Thoracic aorta (tissue), 2 donors: ENCODE measurements around the gene OR52B2. TPM values are rescaled to one million over a fixed set of nuclear protein-coding genes. Genes with fewer than 3 reads are reported as not detected.

Source experiments
- ATAC-seq: fragments of 150-250 bp; one replicate; pipeline ENCODE4 v1.8.0; 2017; ENCODE audit warnings: low read depth; ENCODE audit not compliant: insufficient number of reproducible peaks, low FRiP score
- DNase-seq: peaks from one replicate; pipeline ENCODE4 v3.0.0-alpha.2; 2020; ENCODE audit warnings: low spot score
- H3K27ac ChIP-seq, 2 donors: fragments of 200-600 bp; sonication (generic); 1 replicate in 1 of 2; 2 replicates in 1 of 2; pipeline ENCODE4 v1.5.1; 2016; ENCODE audit warnings: mild to moderate bottlenecking in 2 of 2, moderate library complexity in 2 of 2
- H3K27me3 ChIP-seq: fragments of 200-600 bp; sonication (generic); replicated peaks from 2 replicates; pipeline ENCODE4 v1.6.0; 2016; ENCODE audit warnings: mild to moderate bottlenecking; ENCODE audit not compliant: insufficient read depth
- H3K36me3 ChIP-seq: fragments of 200-600 bp; sonication (generic); one replicate; pipeline ENCODE4 v1.5.1; 2016
- H3K4me1 ChIP-seq, 2 donors: fragments of 200-600 bp; sonication (generic); 1 replicate in 1 of 2; 2 replicates in 1 of 2; pipeline versions ENCODE4 v1.5.1 to v1.6.0; 2016; ENCODE audit warnings: low read depth in 2 of 2, mild to moderate bottlenecking in 1 of 2; ENCODE audit not compliant: control insufficient read depth in 1 of 2
- H3K4me3 ChIP-seq: fragments of 200-600 bp; sonication (generic); 2 replicates; pipeline ENCODE4 v1.5.1; 2016; ENCODE audit warnings: mild to moderate bottlenecking
- H3K9me3 ChIP-seq: fragments of 200-600 bp; sonication (generic); 2 replicates; pipeline ENCODE4 v1.5.1; 2016
- total RNA-seq, 2 donors: library from RNA; depleted of rRNA; stranded (reverse); fragments of >200 nt; gene quantifications; one replicate each; pipeline versions ENCODE4 v1.1.0 to v1.2.3, GENCODE V29; 2016
- TF ChIP-seq, protein P1 (sequence below): fragments of 200-600 bp; sonication (generic); IDR thresholded peaks from one replicate; pipeline ENCODE4 v1.5.1; 2019; ENCODE audit warnings: antibody characterized with exemption

The OR52B2 gene
- total RNA-seq, 2 donors from 2014 or later, result not detected

DNA sequence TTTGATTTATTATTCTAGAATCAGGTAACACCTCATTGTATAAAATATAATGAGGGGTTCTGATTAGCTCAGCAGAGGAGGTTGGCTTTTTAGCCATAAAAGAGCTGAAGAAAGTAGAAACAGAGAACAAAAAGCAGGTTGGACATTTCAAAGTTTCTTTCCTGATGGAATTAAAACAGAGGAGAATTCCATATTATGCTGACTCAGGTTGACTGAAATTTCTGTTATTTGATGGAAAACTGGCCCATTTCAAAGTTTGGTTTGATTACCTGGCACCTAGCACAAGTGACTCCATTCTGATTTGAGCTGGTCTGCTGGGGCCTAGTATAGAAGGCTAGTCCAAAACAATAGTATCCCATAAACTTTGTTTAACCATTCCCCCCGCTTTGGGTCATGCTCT, 37.7 kb downstream of the OR52B2 start:
- DNase-seq (no peak), ATAC-seq (no peak)
- no peaks in the 10 kb centered on the region for H3K27me3 ChIP-seq
- TF ChIP-seq, protein P1, sequence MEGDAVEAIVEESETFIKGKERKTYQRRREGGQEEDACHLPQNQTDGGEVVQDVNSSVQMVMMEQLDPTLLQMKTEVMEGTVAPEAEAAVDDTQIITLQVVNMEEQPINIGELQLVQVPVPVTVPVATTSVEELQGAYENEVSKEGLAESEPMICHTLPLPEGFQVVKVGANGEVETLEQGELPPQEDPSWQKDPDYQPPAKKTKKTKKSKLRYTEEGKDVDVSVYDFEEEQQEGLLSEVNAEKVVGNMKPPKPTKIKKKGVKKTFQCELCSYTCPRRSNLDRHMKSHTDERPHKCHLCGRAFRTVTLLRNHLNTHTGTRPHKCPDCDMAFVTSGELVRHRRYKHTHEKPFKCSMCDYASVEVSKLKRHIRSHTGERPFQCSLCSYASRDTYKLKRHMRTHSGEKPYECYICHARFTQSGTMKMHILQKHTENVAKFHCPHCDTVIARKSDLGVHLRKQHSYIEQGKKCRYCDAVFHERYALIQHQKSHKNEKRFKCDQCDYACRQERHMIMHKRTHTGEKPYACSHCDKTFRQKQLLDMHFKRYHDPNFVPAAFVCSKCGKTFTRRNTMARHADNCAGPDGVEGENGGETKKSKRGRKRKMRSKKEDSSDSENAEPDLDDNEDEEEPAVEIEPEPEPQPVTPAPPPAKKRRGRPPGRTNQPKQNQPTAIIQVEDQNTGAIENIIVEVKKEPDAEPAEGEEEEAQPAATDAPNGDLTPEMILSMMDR, result no peak
- no peak overlapping the region for H3K27ac ChIP-seq
- no peaks in the 10 kb centered on the region for H3K9me3 ChIP-seq
- H3K4me1 ChIP-seq, result no peaks in the 10 kb centered on the region
- no peak overlapping the region for H3K4me3 ChIP-seq
- H3K36me3 ChIP-seq, result no peaks in the 10 kb centered on the region

DNA sequence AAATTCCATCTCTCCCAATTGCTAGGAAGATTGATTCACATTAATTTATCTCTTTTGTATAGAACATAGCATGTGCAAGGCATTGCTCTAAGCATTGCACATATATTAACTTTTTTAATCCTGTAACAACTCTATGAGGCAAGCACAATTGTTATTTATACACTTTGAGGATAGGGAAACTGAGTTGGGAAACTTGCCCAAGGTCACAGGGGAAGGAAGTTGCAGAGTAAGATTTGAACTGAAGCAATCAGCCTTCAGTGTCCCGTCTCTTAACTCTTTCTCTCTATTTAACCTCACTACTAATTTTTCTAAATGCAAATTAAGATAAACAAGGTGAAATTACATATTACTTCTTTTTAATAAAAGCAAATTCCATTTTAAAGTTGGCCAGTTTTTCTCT, 40.5 kb downstream of the OR52B2 start:
- ATAC-seq (no peak), DNase-seq (no peak)
- no peaks in the 10 kb centered on the region for H3K9me3 ChIP-seq

DNA sequence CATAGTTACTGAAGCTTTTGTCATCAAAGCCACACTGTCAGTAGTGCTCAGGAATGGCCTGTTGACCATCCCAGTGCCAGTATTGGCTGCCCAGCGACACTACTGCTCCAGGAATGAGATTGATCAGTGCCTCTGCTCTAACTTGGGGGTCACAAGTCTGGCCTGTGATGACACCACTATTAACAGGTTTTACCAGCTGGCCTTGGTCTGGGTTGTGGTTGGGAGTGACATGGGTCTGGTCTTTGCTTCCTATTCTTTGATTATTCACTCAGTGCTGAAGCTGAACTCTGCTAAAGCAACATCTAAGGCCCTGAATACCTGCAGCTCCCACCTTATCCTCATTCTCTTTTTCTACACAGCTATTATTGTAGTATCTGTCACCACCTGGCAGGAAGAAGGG, 41.1 kb downstream of the OR52B2 start:
- no peak overlapping the region for H3K27ac ChIP-seq
- no peak overlapping the region for H3K4me3 ChIP-seq
- no peaks in the 10 kb centered on the region for H3K36me3 ChIP-seq
- H3K4me1 ChIP-seq, result no peaks in the 10 kb centered on the region
- no peaks in the 10 kb centered on the region for H3K27me3 ChIP-seq
- no peaks in the 10 kb centered on the region for H3K9me3 ChIP-seq
- TF ChIP-seq, protein P1, result no peak
- DNase-seq (no peak), ATAC-seq (no peak)

More for the DNA sequence above, 40.5 kb downstream of the OR52B2 start:
- H3K4me1 ChIP-seq, result no peaks in the 10 kb centered on the region
- H3K27me3 ChIP-seq, result no peaks in the 10 kb centered on the region
- H3K27ac ChIP-seq, result no peak overlapping the region
- no peak overlapping the region for H3K4me3 ChIP-seq
- no peaks in the 10 kb centered on the region for H3K36me3 ChIP-seq
- TF ChIP-seq, protein P1, result no peak

DNA sequence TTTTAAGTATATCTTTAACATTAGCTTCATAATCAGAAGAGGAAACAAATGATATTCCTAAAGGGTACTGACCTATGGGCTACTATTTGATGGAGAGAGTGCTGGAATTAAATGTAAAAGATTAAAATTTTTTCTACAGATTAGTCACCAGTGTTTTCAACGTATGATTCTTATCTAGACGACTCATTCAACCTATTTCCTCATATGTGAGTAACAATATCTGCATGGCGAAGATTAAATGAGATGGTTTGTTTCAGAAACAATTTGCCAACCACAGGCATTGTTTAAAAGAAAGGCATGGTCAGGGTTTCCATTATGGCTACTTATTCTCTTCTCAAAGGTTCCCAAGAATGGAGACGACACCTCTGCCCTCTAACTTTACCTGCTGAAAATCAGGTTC, 42.2 kb downstream of the OR52B2 start:
- DNase-seq, result no peak
- Histone ChIP-seq H3K9me3 (no peaks in the 10 kb centered on the region), H3K27ac (no peak overlapping the region), H3K27me3 (no peaks in the 10 kb centered on the region), H3K4me1 (no peaks in the 10 kb centered on the region), H3K4me3 (no peak overlapping the region), H3K36me3 (no peaks in the 10 kb centered on the region)
- TF ChIP-seq, protein P1, result no peak
- ATAC-seq, result no peak

DNA sequence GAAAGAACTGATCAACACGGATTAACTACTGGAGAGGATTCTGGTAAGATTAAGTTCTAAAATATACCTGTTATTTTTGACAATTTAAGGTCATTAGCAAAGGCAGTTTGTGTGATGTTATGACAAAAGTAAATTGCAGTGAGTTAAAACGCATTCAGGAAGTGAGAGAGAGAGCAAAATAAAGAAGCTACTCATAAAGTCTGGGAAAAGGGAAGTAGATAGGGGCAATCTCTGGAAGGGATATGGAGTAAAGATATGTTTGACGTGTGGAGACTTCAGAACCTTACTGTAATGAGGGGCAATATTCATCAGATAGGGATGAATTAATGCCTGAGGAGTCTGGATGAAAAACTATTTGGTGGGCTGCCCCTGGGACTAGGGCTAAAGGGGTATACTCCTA, 45.9 kb downstream of the OR52B2 start:
- TF ChIP-seq, protein P1, result no peak
- no peaks in the 10 kb centered on the region for H3K27me3 ChIP-seq
- no peaks in the 10 kb centered on the region for H3K4me1 ChIP-seq
- H3K36me3 ChIP-seq, result no peaks in the 10 kb centered on the region
- H3K27ac ChIP-seq, result no peak overlapping the region
- DNase-seq (no peak), ATAC-seq (no peak)
- no peak overlapping the region for H3K4me3 ChIP-seq
- H3K9me3 ChIP-seq, result no peaks in the 10 kb centered on the region

Other genes starting within 250 kb of the OR52B2 start
- gene OR56A3, start 228.1 kb downstream of the OR52B2 start, total RNA-seq, result not detected
- gene OR56A5, start 201.8 kb downstream of the OR52B2 start, total RNA-seq, result not detected
- not detected for gene OR52L1, start 183.3 kb downstream of the OR52B2 start, total RNA-seq
- gene OR56A4, start 163.4 kb downstream of the OR52B2 start, total RNA-seq, result not detected
- not detected for gene OR56A1, start 139.6 kb downstream of the OR52B2 start, total RNA-seq
- gene OR56B4, start 62.6 kb downstream of the OR52B2 start, total RNA-seq, result not detected
- gene OR52W1, start 28.9 kb upstream of the OR52B2 start, total RNA-seq, result not detected
- not detected for gene C11orf42, start 35.2 kb upstream of the OR52B2 start, total RNA-seq
- 10 to 100 TPM; 53.4 to 63.2 TPM for gene FHIP1B, start 64.3 kb upstream of the OR52B2 start, total RNA-seq
- gene CNGA4, start 68.8 kb upstream of the OR52B2 start, total RNA-seq, result not detected
- not detected for gene CCKBR, start 89.5 kb upstream of the OR52B2 start, total RNA-seq
- gene CAVIN3, start 150.2 kb upstream of the OR52B2 start, total RNA-seq, result 100 to 1,000 TPM; 303 to 717 TPM
- 10 to 100 TPM; 36.6 to 51.3 TPM for gene SMPD1, start 220.1 kb upstream of the OR52B2 start, total RNA-seq
- 10 to 100 TPM; 40.0 to 63.6 TPM for gene APBB1, start 248.8 kb upstream of the OR52B2 start, total RNA-seq